OCI-LY3 (cell line): ENCODE measurements around the gene CCDC134.

ENCODE experiments used
- EZH2phosphoT487 ChIP-seq: fragments of 200-600 bp; shearing (Covaris generic); IDR thresholded peaks from 2 replicates; pipeline ENCODE4 v1.6.1; 2018; ENCODE audit warnings: antibody characterized with exemption, mixed run types, low read depth
- TF ChIP-seq, protein P1 (sequence below): fragments of 200-600, 300-600 bp; sonication (generic); IDR thresholded peaks from 2 replicates; pipeline ENCODE4 v1.5.1; 2014; ENCODE audit warnings: antibody characterized with exemption, low read length, low read depth

DNA sequence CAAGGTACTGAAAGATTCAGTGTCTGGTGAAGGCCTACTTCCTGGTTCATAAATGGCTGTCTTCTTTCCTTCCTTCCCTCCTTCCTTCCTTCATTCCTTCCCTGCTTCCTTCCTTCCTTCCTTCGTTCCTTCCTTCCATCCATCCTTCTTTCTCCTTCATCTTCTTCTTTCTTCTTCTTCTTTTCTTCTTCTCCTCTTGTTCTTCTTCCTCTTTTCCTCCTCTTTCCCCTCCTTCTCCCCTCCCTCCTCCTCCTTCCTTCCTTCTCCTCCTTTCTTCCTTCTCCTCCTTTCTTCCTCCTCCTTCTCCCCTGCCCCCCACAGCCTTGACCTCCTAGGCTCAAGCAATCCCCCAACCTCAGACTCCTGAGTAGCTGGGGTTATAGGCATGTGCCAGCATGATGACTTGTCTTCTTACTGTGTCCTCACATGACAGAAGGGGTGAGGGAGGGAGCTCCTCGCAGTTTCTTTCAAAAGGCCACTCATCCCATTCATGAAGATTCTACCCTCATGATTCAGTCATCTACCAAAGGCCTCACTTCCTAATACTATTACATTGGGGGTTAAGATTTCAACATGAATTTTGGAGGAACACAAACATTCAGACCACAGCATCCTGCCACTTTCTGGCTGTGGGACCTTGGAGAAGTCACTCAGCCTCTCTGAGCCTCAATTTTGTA, 22.6 kb upstream of the CCDC134 start:
- TF ChIP-seq, protein P1, sequence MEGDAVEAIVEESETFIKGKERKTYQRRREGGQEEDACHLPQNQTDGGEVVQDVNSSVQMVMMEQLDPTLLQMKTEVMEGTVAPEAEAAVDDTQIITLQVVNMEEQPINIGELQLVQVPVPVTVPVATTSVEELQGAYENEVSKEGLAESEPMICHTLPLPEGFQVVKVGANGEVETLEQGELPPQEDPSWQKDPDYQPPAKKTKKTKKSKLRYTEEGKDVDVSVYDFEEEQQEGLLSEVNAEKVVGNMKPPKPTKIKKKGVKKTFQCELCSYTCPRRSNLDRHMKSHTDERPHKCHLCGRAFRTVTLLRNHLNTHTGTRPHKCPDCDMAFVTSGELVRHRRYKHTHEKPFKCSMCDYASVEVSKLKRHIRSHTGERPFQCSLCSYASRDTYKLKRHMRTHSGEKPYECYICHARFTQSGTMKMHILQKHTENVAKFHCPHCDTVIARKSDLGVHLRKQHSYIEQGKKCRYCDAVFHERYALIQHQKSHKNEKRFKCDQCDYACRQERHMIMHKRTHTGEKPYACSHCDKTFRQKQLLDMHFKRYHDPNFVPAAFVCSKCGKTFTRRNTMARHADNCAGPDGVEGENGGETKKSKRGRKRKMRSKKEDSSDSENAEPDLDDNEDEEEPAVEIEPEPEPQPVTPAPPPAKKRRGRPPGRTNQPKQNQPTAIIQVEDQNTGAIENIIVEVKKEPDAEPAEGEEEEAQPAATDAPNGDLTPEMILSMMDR = no peak
- no peak for TF ChIP-seq EZH2phosphoT487
